HCT116 (cell line): ENCODE data around the gene PTGIR. TPM values are rescaled to one million over a fixed set of nuclear protein-coding genes. Genes with fewer than 3 reads are reported as not detected.
A peak's percentile ranks its signal among the peaks of the same experiment; 100 is the strongest.

Source experiments
- ATAC-seq: fragments of 200-7000 bp; cut with Tn5 transposase; 2 replicates; pipeline ENCODE4 v1.9.1; 2020; ENCODE audit warnings: mild to moderate bottlenecking, moderate library complexity
- BruUV-seq: library from RNA; stranded (reverse); fragments of 400-500 nt; replicated peaks from 2 replicates; lab custom pipeline; 2021; lab: Mats Ljungman, UMichigan
- CTCF ChIA-PET: fragments of 300-600 bp; sonication (Branson Sonifier 250); formaldehyde crosslinking; loops from one replicate; lab custom pipeline; 2021; ENCODE audit warnings: antibody characterized with exemption; lab: Charles Lee
- POLR2A ChIA-PET: fragments of 300-600, 350-600 bp; sonication (Branson Sonifier 250); formaldehyde crosslinking; loops from one replicate; lab custom pipeline; 2021; ENCODE audit warnings: antibody characterized with exemption; lab: Charles Lee
- RAD21 ChIA-PET, 2 experiments: fragments of 300-600 bp; sonication (Branson Sonifier 250); formaldehyde crosslinking; loops; one replicate each; lab custom pipeline; 2023; ENCODE audit warnings: low total read pairs in 2 of 2; ENCODE audit not compliant: uncharacterized antibody in 2 of 2, unreplicated experiment in 2 of 2, low non-redundant PET in 1 of 2; lab: Charles Lee
- DNase-seq: peaks from one replicate; pipeline ENCODE4 v3.0.0-alpha.2; 2010; ENCODE audit warnings: low read depth, low spot score
- H2AFZ ChIP-seq: fragments of 200-600 bp; shearing (Covaris generic), sonication (generic); 2 replicates; pipeline ENCODE4 v1.6.1; 2017; ENCODE audit warnings: low read depth, mixed run types, mixed read lengths, antibody characterized with exemption, low read length; ENCODE audit not compliant: poor library complexity, severe bottlenecking
- H3K27ac ChIP-seq: 2 replicates; pipeline ENCODE4 v1.5.1; 2012; ENCODE audit warnings: low read depth, low read length
- H3K27me3 ChIP-seq: fragments of 200-600 bp; sonication (generic); 2 replicates; pipeline ENCODE4 v1.6.1; 2016; ENCODE audit warnings: mixed run types, low read length, mixed read lengths; ENCODE audit not compliant: insufficient read depth
- H3K36me3 ChIP-seq, 2 experiments: fragments of 200-500 bp in 1 of 2; fragments of 200-600 bp in 1 of 2; sonication (Bioruptor generic) in 1 of 2; sonication (generic) in 1 of 2; 2 replicates each; pipeline versions ENCODE4 v1.5.1 to v1.6.1; 2014 to 2016; ENCODE audit warnings: low read length in 2 of 2, inconsistent platforms in 1 of 2, mixed read lengths in 1 of 2, mixed run types in 1 of 2; ENCODE audit not compliant: insufficient read depth in 2 of 2, control insufficient read depth in 1 of 2
- H3K4me1 ChIP-seq, 2 experiments: fragments of 200-600 bp in 1 of 2; sonication (generic) in 1 of 2; 2 replicates each; pipeline versions ENCODE4 v1.5.1 to v1.6.1; 2012 to 2017; ENCODE audit warnings: low read length in 2 of 2, inconsistent platforms in 1 of 2, mild to moderate bottlenecking in 1 of 2, mixed read lengths in 1 of 2, mixed run types in 1 of 2, moderate library complexity in 1 of 2; ENCODE audit not compliant: insufficient read depth in 2 of 2, control insufficient read depth in 1 of 2
- H3K4me2 ChIP-seq: fragments of 200-600 bp; sonication (generic); 2 replicates; pipeline ENCODE4 v1.6.1; 2017; ENCODE audit warnings: mixed run types, low read length, mixed read lengths
- H3K4me3 ChIP-seq, 2 experiments: fragments of 200-600 bp in 1 of 2; sonication (generic) in 1 of 2; replicated peaks in 1 of 2; 2 replicates each; pipeline ENCODE4 v1.5.1; 2011 to 2016; ENCODE audit warnings: low read length in 2 of 2, control low read depth in 1 of 2, low read depth in 1 of 2, mild to moderate bottlenecking in 1 of 2, mixed read lengths in 1 of 2, mixed run types in 1 of 2
- H3K79me2 ChIP-seq: fragments of 200-600 bp; sonication (generic); 2 replicates; pipeline ENCODE4 v1.6.1; 2017; ENCODE audit warnings: mild to moderate bottlenecking, mixed run types, low read length, moderate library complexity, mixed read lengths; ENCODE audit not compliant: insufficient read depth
- H3K9ac ChIP-seq: fragments of 200-600 bp; sonication (generic); 2 replicates; pipeline ENCODE4 v1.6.1; 2016; ENCODE audit warnings: low read length, mixed read lengths
- H3K9me2 ChIP-seq: fragments of 200-600 bp; sonication (generic), shearing (Covaris generic); 2 replicates; pipeline ENCODE4 v1.6.1; 2017; ENCODE audit warnings: mixed run types, mild to moderate bottlenecking, moderate library complexity; ENCODE audit not compliant: insufficient read depth
- H3K9me3 ChIP-seq, 2 experiments: fragments of 200-500 bp in 1 of 2; fragments of 200-600 bp in 1 of 2; sonication (Bioruptor generic) in 1 of 2; sonication (generic) in 1 of 2; 2 replicates each; pipeline ENCODE4 v1.6.1; 2014 to 2017; ENCODE audit warnings: low read length in 2 of 2, mixed read lengths in 2 of 2, inconsistent platforms in 1 of 2, low read depth in 1 of 2, mild to moderate bottlenecking in 1 of 2, mixed run types in 1 of 2, moderate library complexity in 1 of 2; ENCODE audit not compliant: control insufficient read depth in 1 of 2, insufficient read depth in 1 of 2
- H4K20me1 ChIP-seq: fragments of 200-600 bp; sonication (generic), shearing (Covaris generic); 2 replicates; pipeline ENCODE4 v1.6.1; 2017; ENCODE audit warnings: mixed run types, mild to moderate bottlenecking, moderate library complexity; ENCODE audit not compliant: insufficient read depth
- POLR2A ChIP-seq: IDR thresholded peaks from 2 replicates; pipeline ENCODE4 v1.7.0; 2011; ENCODE audit warnings: borderline replicate concordance; ENCODE audit not compliant: insufficient read depth, insufficient read length; ENCODE audit errors: extremely low read depth
- POLR2AphosphoS5 ChIP-seq: IDR thresholded peaks from 2 replicates; pipeline ENCODE4 v1.6.1; 2011; ENCODE audit warnings: mild to moderate bottlenecking, low read depth, low read length, moderate library complexity
- SIN3A ChIP-seq: IDR thresholded peaks from 2 replicates; pipeline ENCODE4 v1.6.1; 2012; ENCODE audit warnings: low read depth
- SRF ChIP-seq: IDR thresholded peaks from 2 replicates; pipeline ENCODE4 v1.6.1; 2012; ENCODE audit warnings: low read depth
- TCF7L2 ChIP-seq: IDR thresholded peaks from 2 replicates; pipeline ENCODE4 v1.7.0; 2011; ENCODE audit warnings: borderline replicate concordance, inconsistent platforms; ENCODE audit not compliant: insufficient read depth, insufficient read length; ENCODE audit errors: extremely low read depth
- ZBTB33 ChIP-seq: IDR thresholded peaks from 2 replicates; pipeline ENCODE4 v1.6.1; 2011; ENCODE audit warnings: mild to moderate bottlenecking, low read length, moderate library complexity; ENCODE audit not compliant: insufficient replicate concordance; ENCODE audit errors: extremely low read depth
- ZFX ChIP-seq: fragments of 450-650 bp; IDR thresholded peaks from 2 replicates; pipeline ENCODE4 v1.6.1; 2017
- intact Hi-C: fragments of 100-400 bp; cut with micrococcal nuclease; formaldehyde crosslinking; loops from 2 replicates; pipeline ENCODE4 v1.10.0; 2022
- total RNA-seq: library from RNA; stranded (reverse); gene quantifications from one replicate; pipeline ENCODE4 v1.2.1, GENCODE V29; 2021; ENCODE audit not compliant: unreplicated experiment

PTGIR gene
- total RNA-seq, 1 experiment from 2014 or later: not detected

- Histone ChIP-seq H3K27me3 (no peaks in the 10 kb centered on the region), H3K36me3 (peaks cover 7 to 15% of the 10 kb centered on the region in 2 experiments; a peak in 3 of 4 replicates), H2AFZ (no peak within 1 kb of the TSS), H3K27ac (peak within 1 kb of the TSS; percentile 85), H3K9ac (peak within 1 kb of the TSS; percentile 98), H3K4me1 (peaks cover 14 to 27% of the 10 kb centered on the region in 2 experiments), H3K9me3 (no peaks in the 10 kb centered on the region), H4K20me1 (no peaks in the 10 kb centered on the region)
- DNase-seq (no peak), ATAC-seq (no peak)
- RAD21 ChIA-PET: no interaction called here
- intact Hi-C loops: no loop called here
- TF ChIP-seq POLR2A: peak; percentile 75
- peak; percentile 5 for TF ChIP-seq TCF7L2
- TF ChIP-seq SIN3A: peak; percentile 56; the same call in 1 of the 2 replicates
- TF ChIP-seq SRF: no peak
- TF ChIP-seq POLR2AphosphoS5: peak; percentile 78
- peak; percentile 12; the same call in 1 of the 2 replicates for TF ChIP-seq ZFX
- TF ChIP-seq ZBTB33: no peak
- TF ChIP-seq, all 23 proteins: peak for 5
- Histone ChIP-seq H3K4me3 (peak within 1 kb of the TSS; percentile 91 to 94), H3K4me2 (peak within 1 kb of the TSS; percentile 98), H3K79me2 (peaks cover 54% of the 10 kb centered on the region), H3K9me2 (no peaks in the 10 kb centered on the region)
- CTCF ChIA-PET: interaction anchor here (1.3 to 4.5 kb wide), 6 partner anchors 12 to 153 kb away, joined by 4 to 15 read pairs (median 6); no protein-coding TSS in a partner anchor
- POLR2A ChIA-PET: interaction anchor here (1.1 to 1.9 kb wide), 4 partner anchors 10 to 113 kb away, joined by 3 to 8 read pairs (median 6); no protein-coding TSS in a partner anchor
- TSS peak; percentile 74 for BruUV-seq
These were observed 23.3 kb downstream of the PTGIR start, which contains the start of gene CALM3 for GRCh38 chr19:46601318-46602224. Gene CALM3 (plus strand): TSS chr19:46601330. CDS start chr19:46601435, 105 bp downstream.
